ENCODE results near the gene GPR75.
A peak's percentile ranks its signal among the peaks of the same experiment; 100 is the strongest.

GPR75 gene

GRCh38 chr2:53821810-53822209 lies 38.0 kb downstream of the GPR75 start:
- Histone ChIP-seq H3K27me3 (ENCODE audit: insufficient read depth, poor library complexity, severe bottlenecking) (no peaks in the 10 kb centered on the region), H3K4me3 (replicated peaks; ENCODE audit: insufficient read depth, low read length) (no peak overlapping the region), H3K27ac (replicated peaks) (no peak overlapping the region)
- TF ChIP-seq SPI1 (IDR thresholded peaks at IDR 0.05; ENCODE audit: borderline replicate concordance, low read depth) (no peak), POLR2AphosphoS5 (IDR thresholded peaks at IDR 0.05; ENCODE audit: low read depth) (no peak), GABPA (IDR thresholded peaks at IDR 0.05; ENCODE audit: low read depth) (no peak)
- TF ChIP-seq, protein P1, sequence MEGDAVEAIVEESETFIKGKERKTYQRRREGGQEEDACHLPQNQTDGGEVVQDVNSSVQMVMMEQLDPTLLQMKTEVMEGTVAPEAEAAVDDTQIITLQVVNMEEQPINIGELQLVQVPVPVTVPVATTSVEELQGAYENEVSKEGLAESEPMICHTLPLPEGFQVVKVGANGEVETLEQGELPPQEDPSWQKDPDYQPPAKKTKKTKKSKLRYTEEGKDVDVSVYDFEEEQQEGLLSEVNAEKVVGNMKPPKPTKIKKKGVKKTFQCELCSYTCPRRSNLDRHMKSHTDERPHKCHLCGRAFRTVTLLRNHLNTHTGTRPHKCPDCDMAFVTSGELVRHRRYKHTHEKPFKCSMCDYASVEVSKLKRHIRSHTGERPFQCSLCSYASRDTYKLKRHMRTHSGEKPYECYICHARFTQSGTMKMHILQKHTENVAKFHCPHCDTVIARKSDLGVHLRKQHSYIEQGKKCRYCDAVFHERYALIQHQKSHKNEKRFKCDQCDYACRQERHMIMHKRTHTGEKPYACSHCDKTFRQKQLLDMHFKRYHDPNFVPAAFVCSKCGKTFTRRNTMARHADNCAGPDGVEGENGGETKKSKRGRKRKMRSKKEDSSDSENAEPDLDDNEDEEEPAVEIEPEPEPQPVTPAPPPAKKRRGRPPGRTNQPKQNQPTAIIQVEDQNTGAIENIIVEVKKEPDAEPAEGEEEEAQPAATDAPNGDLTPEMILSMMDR (IDR thresholded peaks at IDR 0.05; ENCODE audit: insufficient read depth, low read length), result no peak
- TF ChIP-seq, protein P2, sequence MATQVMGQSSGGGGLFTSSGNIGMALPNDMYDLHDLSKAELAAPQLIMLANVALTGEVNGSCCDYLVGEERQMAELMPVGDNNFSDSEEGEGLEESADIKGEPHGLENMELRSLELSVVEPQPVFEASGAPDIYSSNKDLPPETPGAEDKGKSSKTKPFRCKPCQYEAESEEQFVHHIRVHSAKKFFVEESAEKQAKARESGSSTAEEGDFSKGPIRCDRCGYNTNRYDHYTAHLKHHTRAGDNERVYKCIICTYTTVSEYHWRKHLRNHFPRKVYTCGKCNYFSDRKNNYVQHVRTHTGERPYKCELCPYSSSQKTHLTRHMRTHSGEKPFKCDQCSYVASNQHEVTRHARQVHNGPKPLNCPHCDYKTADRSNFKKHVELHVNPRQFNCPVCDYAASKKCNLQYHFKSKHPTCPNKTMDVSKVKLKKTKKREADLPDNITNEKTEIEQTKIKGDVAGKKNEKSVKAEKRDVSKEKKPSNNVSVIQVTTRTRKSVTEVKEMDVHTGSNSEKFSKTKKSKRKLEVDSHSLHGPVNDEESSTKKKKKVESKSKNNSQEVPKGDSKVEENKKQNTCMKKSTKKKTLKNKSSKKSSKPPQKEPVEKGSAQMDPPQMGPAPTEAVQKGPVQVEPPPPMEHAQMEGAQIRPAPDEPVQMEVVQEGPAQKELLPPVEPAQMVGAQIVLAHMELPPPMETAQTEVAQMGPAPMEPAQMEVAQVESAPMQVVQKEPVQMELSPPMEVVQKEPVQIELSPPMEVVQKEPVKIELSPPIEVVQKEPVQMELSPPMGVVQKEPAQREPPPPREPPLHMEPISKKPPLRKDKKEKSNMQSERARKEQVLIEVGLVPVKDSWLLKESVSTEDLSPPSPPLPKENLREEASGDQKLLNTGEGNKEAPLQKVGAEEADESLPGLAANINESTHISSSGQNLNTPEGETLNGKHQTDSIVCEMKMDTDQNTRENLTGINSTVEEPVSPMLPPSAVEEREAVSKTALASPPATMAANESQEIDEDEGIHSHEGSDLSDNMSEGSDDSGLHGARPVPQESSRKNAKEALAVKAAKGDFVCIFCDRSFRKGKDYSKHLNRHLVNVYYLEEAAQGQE (IDR thresholded peaks at IDR 0.05; ENCODE audit: insufficient replicate concordance, low read depth), result no peak
- DNase-seq (ENCODE audit: low read depth in 1 of 2, low spot score in 1 of 2), result no peak

DNA sequence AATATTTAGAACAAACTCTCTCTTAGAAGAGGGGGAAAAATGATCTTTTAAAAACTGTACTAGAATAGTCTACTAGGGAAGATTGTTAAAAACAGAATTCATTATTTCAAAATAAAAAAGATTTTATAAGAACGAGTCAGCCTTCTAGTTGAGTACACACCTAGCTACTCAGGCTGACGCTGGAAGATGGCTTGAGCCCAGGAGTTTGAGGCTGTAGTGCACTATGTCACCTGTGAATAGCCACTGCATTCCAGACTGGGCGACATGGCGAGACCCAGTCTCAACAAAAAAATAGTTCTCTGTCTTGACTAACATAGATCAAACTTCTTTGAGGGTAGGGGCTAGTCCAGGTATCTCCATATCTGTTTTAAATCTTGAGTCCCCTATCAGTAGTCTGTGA lies 39.1 kb downstream of the GPR75 start:
- TF ChIP-seq GABPA (IDR thresholded peaks at IDR 0.05; ENCODE audit: low read depth) (no peak), SPI1 (IDR thresholded peaks at IDR 0.05; ENCODE audit: borderline replicate concordance, low read depth) (no peak), POLR2AphosphoS5 (IDR thresholded peaks at IDR 0.05; ENCODE audit: low read depth) (no peak)
- TF ChIP-seq, protein P2 (IDR thresholded peaks at IDR 0.05; ENCODE audit: insufficient replicate concordance, low read depth), result no peak
- TF ChIP-seq, protein P1 (IDR thresholded peaks at IDR 0.05; ENCODE audit: insufficient read depth, low read length), result no peak
- Histone ChIP-seq H3K27ac (replicated peaks) (no peak overlapping the region), H3K4me3 (replicated peaks; ENCODE audit: insufficient read depth, low read length) (no peak overlapping the region), H3K27me3 (ENCODE audit: insufficient read depth, poor library complexity, severe bottlenecking) (no peaks in the 10 kb centered on the region)
- no peak for DNase-seq (ENCODE audit: low read depth in 1 of 2, low spot score in 1 of 2)

DNA sequence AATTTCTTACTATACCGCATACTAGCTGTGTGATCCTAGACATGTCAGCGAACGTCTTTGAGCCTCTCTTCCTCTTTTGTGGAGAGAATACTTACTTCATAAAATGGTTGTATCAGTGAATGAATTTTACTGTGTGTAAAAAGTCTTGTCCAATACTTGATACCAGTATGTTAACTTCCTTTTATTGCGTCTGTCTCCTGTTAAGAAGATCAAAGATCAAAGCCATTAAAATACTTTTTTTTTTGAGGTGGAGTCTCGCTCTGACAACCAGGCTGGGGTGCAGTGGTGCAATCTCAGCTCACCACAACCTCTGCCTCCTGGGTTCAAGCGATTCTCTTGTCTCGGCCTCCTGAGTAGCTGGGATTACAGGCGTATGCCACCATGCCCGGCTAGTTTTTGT lies 39.7 kb downstream of the GPR75 start:
- no peaks in the 10 kb centered on the region for H3K27me3 ChIP-seq (ENCODE audit: insufficient read depth, poor library complexity, severe bottlenecking)
- DNase-seq (ENCODE audit: low read depth in 1 of 2, low spot score in 1 of 2), result no peak
- H3K4me3 ChIP-seq (replicated peaks; ENCODE audit: insufficient read depth, low read length), result no peak overlapping the region
- no peak for TF ChIP-seq POLR2AphosphoS5 (IDR thresholded peaks at IDR 0.05; ENCODE audit: low read depth)
- TF ChIP-seq SPI1 (IDR thresholded peaks at IDR 0.05; ENCODE audit: borderline replicate concordance, low read depth), result peak; percentile 48; the same call in 1 of the 2 replicates
- TF ChIP-seq, protein P1 (IDR thresholded peaks at IDR 0.05; ENCODE audit: insufficient read depth, low read length), result no peak
- TF ChIP-seq, protein P2 (IDR thresholded peaks at IDR 0.05; ENCODE audit: insufficient replicate concordance, low read depth), result no peak
- no peak overlapping the region for H3K27ac ChIP-seq (replicated peaks)
